ENCODE measurements around the gene ACTG2.

- no peak for TF ChIP-seq POLR2A (IDR thresholded peaks at IDR 0.05; ENCODE audit: low read depth)
- no peak for TF ChIP-seq CTCF (IDR thresholded peaks at IDR 0.05)
- no peak for TF ChIP-seq EP300 (IDR thresholded peaks at IDR 0.05)
Measured at GRCh38 chr2:73942664-73943063, 49.9 kb downstream of the ACTG2 start.
